Kidney (tissue), 14 donors: ENCODE results near the gene LAS1L. TPM values are rescaled to one million over a fixed set of nuclear protein-coding genes. Genes with fewer than 3 reads are reported as not detected.
A peak's percentile ranks its signal among the peaks of the same experiment; 100 is the strongest.
"Not testable (repeated sequence)": the region's sequence is repeated elsewhere in the genome, so short reads cannot be mapped to it uniquely, and the experiment has no call there.

Source experiments
- DNase-seq, 5 donors: peaks; one replicate each; pipeline ENCODE4 v3.0.0-alpha.2; 2013 to 2020
- FAIRE-seq: peaks from 2 replicates; lab custom pipeline; 2012; peaks lifted over from hg19 to GRCh38; lab: Jason Lieb, UNC
- H3K27ac ChIP-seq, 2 donors: one replicate each; pipeline ENCODE4 v1.7.0; 2013; ENCODE audit warnings: low read depth in 2 of 2, low read length in 2 of 2, inconsistent platforms in 1 of 2
- H3K27me3 ChIP-seq: one replicate; pipeline ENCODE4 v1.7.1; 2013; ENCODE audit warnings: low read length, inconsistent platforms; ENCODE audit not compliant: control insufficient read depth, insufficient read depth
- H3K36me3 ChIP-seq, 3 donors: one replicate each; pipeline versions ENCODE4 v1.7.0 to v1.7.1; 2013; ENCODE audit warnings: low read length in 3 of 3, control low read depth in 1 of 3, inconsistent platforms in 1 of 3; ENCODE audit not compliant: insufficient read depth in 3 of 3, control insufficient read depth in 2 of 3
- H3K4me1 ChIP-seq, 3 donors: one replicate each; pipeline versions ENCODE4 v1.7.0 to v1.7.1; 2013; ENCODE audit warnings: low read length in 3 of 3, inconsistent platforms in 1 of 3, low read depth in 1 of 3; ENCODE audit not compliant: control insufficient read depth in 2 of 3, insufficient read depth in 2 of 3
- H3K4me3 ChIP-seq, 3 donors: one replicate each; pipeline versions ENCODE4 v1.7.0 to v1.8.1; 2013; ENCODE audit warnings: low read length in 3 of 3, control low read depth in 1 of 3, inconsistent platforms in 1 of 3
- H3K9ac ChIP-seq, 3 donors: one replicate each; pipeline versions ENCODE4 v1.7.0 to v1.7.1; 2013; ENCODE audit warnings: low read length in 3 of 3, control low read depth in 1 of 3, inconsistent platforms in 1 of 3
- H3K9me3 ChIP-seq, 3 donors: one replicate each; pipeline versions ENCODE4 v1.7.0 to v1.7.1; 2013; ENCODE audit warnings: low read length in 3 of 3, control low read depth in 1 of 3, inconsistent platforms in 1 of 3; ENCODE audit not compliant: control insufficient read depth in 2 of 3, insufficient read depth in 1 of 3
- intact Hi-C: fragments of 100-400 bp; cut with DNase I; formaldehyde crosslinking; loops from one replicate; pipeline ENCODE4 v1.11.1; 2022
- polyA plus RNA-seq: library from polyadenylated mRNA; stranded (reverse); fragments of 350-450 nt; fragmentation: Illumina TruSeq; extraction: RNeasy Lipid Tissue Mini Kit (QIAGEN cat#74804); gene quantifications from one replicate; pipeline ENCODE4 v1.2.3, GENCODE V29; 2014; ENCODE audit warnings: low read depth, low replicate concordance; ENCODE audit not compliant: insufficient read depth
- total RNA-seq: library from RNA; stranded (reverse); fragmentation: NEBNext Ultra II Directional; extraction: Animal tissue kit (Norgen Biotek cat#: 25700); gene quantifications from one replicate; pipeline ENCODE4 v1.2.1, GENCODE V29; 2021
- TF ChIP-seq, protein P1 (sequence below): IDR thresholded peaks from 3 replicates; pipeline ENCODE4 v1.5.1; 2012; ENCODE audit warnings: mild to moderate bottlenecking, moderate library complexity, borderline replicate concordance; ENCODE audit not compliant: insufficient read depth; ENCODE audit errors: extremely low read depth
- donor health status: control.
- donor health status: control.
- donor health status: control.
- donor health status: control.
- donor health status: control.
- donor health status: DM: yes; HTN: yes; CAD: no.
- donor health status: Normal renal cell carcinoma (clear cell type).

LAS1L gene
- total and polyA plus RNA-seq, 2 donors from 2014 or later = 25.4 to 30.2 TPM

DNA sequence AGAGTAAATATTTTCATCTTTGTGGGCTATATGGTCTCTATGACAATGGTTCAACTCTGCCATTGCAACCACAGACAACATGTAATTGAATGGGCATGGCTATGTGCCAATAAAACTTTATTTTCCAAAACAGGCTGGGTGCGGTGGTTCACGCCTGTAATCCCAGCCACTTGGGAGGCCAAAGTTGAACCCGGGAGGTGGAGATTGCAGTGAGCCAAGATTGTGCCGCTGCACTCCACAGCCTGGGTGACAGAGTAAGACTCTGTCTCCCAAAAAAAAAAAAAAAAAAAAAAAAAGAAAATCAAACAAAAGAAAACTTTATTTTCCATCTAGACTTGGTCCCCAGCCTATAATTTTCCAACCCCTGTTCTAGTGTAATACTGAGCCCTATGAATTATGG is 38.4 kb upstream of the LAS1L start:
- Histone ChIP-seq H3K9me3 (no peaks in the 10 kb centered on the region), H3K36me3 (no peaks in the 10 kb centered on the region), H3K27ac (no peak overlapping the region), H3K9ac (no peak overlapping the region), H3K4me1 (no peaks in the 10 kb centered on the region), H3K4me3 (no peak overlapping the region), H3K27me3 (no peaks in the 10 kb centered on the region)
- DNase-seq (no peak), FAIRE-seq (peak; percentile 58)
- intact Hi-C loops = no loop called here
- TF ChIP-seq, protein P1, sequence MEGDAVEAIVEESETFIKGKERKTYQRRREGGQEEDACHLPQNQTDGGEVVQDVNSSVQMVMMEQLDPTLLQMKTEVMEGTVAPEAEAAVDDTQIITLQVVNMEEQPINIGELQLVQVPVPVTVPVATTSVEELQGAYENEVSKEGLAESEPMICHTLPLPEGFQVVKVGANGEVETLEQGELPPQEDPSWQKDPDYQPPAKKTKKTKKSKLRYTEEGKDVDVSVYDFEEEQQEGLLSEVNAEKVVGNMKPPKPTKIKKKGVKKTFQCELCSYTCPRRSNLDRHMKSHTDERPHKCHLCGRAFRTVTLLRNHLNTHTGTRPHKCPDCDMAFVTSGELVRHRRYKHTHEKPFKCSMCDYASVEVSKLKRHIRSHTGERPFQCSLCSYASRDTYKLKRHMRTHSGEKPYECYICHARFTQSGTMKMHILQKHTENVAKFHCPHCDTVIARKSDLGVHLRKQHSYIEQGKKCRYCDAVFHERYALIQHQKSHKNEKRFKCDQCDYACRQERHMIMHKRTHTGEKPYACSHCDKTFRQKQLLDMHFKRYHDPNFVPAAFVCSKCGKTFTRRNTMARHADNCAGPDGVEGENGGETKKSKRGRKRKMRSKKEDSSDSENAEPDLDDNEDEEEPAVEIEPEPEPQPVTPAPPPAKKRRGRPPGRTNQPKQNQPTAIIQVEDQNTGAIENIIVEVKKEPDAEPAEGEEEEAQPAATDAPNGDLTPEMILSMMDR = no peak

DNA sequence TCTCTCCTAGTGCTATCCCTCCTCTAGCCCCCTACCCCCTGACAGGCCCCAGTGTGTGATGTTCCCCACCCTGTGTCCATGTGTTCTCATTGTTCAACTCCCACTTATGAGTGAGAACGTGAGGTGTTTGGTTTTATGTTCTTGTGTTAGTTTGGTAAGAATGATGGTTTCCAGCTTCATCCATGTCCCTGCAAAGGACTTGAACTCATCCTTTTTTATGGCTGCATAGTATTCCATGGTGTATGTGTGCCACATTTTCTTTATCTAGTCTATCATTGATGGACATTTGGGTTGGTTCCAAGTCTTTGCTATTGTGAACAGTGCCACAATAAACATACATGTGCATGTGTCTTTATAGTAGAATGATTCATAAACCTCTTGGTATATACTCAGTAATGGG is 28.3 kb upstream of the LAS1L start:
- H3K4me1 ChIP-seq, H3K27me3 ChIP-seq, H3K9me3 ChIP-seq, H3K4me3 ChIP-seq, H3K9ac ChIP-seq, H3K36me3 ChIP-seq, DNase-seq, FAIRE-seq, intact Hi-C loops, H3K27ac ChIP-seq: not testable (repeated sequence)

DNA sequence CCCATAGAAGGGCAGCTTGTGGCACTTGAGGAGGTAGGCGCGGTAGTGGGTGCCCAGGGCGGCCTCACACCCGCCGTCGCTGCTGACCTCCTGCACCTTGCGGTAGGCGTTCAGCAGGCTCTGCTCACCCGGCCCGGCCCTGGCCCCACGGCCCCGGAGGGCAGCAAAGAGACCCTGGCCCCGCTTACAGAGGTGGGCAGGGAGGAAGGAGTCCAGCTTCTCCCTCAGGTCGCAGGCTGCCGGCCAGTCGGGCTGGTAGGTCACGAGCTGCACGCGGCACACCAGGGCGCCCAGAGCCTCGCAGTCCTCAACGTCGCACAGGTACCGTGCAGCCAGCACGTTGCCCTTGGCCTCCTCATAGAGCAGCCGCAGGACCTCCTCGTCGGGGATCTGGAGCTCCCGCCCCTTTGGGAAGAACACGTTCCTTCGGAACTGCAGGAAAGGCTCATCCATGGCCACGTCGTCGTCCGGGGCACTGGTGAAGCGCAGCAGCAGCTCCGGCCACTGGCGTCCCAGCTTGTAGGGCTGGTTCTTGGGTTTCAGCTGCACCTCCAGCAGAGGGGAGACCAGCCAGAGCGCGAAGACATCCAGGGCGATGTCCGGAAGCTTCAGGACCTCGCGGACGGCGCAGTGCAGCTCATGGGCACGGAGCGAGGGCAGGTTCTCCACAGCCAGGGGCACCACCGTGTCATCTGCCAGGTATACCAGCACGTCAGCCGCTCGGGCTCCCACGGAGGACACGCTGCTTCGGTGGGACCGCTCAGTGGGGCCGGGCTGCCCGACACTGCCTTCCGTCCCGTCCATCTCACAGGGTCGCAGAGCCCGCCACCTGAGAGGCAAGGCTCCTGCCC is 17.1 kb upstream of the LAS1L start:
- FAIRE-seq (no peak), DNase-seq (peak in 1 of 5 donors; percentile 60)
- H3K27me3 ChIP-seq = no peaks in the 10 kb centered on the region
- TF ChIP-seq, protein P1 = no peak
- H3K9me3 ChIP-seq = no peaks in the 10 kb centered on the region
- H3K27ac ChIP-seq = no peak overlapping the region
- no peak overlapping the region for H3K4me3 ChIP-seq
- no peaks in the 10 kb centered on the region for H3K36me3 ChIP-seq
- no peak overlapping the region for H3K9ac ChIP-seq
- no peaks in the 10 kb centered on the region for H3K4me1 ChIP-seq
- intact Hi-C loops = no loop called here

DNA sequence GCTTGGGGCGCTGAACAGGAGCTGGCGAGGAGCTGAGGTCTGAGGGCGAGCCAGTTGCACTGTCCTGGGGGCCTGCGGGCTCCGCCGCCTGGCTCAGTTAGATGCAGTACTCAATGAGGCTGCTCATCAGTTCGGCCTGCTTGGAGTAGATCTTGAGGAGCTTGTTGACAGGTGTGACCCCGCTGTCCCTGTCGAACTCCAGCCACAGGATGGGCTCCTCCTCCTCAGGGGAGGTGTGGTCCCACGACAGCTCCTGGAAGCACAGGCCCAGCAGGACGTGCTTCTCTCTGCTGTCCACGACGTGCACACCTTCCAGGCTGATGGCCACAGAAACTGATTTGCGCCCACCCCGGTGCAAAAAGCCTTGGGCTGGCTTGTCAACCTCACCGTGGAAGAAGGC is 16.5 kb upstream of the LAS1L start:
- TF ChIP-seq, protein P1 = no peak

More for the DNA sequence above, 16.5 kb upstream of the LAS1L start:
- H3K4me1 ChIP-seq = no peaks in the 10 kb centered on the region
- no peak overlapping the region for H3K4me3 ChIP-seq
- FAIRE-seq (no peak), DNase-seq (no peak)
- intact Hi-C loops = no loop called here
- no peaks in the 10 kb centered on the region for H3K36me3 ChIP-seq
- H3K9ac ChIP-seq = no peak overlapping the region
- no peak overlapping the region for H3K27ac ChIP-seq
- no peaks in the 10 kb centered on the region for H3K9me3 ChIP-seq
- no peaks in the 10 kb centered on the region for H3K27me3 ChIP-seq
